ENCODE measurements around the gene PAQR3.

The PAQR3 gene

DNA sequence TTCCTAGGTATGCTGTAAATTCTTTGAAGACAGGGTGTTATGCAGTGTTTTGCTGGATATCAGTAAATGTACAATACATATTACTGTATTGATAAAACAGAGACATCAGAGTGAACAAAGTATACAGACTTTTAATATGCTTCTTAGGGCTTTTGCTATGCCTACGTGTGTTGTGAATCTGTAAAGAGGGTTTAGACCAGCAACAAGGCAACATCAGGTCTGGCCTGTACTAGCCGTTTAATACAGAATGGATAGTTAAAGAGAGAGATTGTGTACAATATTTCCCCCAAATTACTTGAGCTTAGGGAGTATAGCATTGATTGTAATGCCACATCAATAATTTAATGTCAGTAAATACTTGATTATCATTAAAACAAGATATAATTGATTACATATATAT lies 75.2 kb downstream of the PAQR3 start:
- no peaks in the 10 kb centered on the region for H3K4me1 Mint-ChIP-seq (ENCODE audit: low read depth)

GRCh38 chr4:78863254-78863869 lies 75.9 kb downstream of the PAQR3 start:
- no peak overlapping the region for H3K27ac Mint-ChIP-seq
- H3K4me3 Mint-ChIP-seq: no peak overlapping the region

More for the DNA sequence above, 75.2 kb downstream of the PAQR3 start:
- Mint-ChIP-seq H3K27ac (no peak overlapping the region), H3K27me3 (no peaks in the 10 kb centered on the region), H3K4me3 (no peak overlapping the region), H3K36me3 (ENCODE audit: low read depth) (peaks cover 89% of the 10 kb centered on the region), H3K9me3 (no peaks in the 10 kb centered on the region)
- intact Hi-C loops (cut with micrococcal nuclease): loop anchor here (2.0 kb wide), 1 partner anchor 251 kb away; no protein-coding TSS in a partner anchor

GRCh38 chr4:78862314-78862737 lies 76.9 kb downstream of the PAQR3 start:
- Mint-ChIP-seq H3K9me3 (no peaks in the 10 kb centered on the region), H3K27ac (no peak overlapping the region), H3K27me3 (no peaks in the 10 kb centered on the region), H3K4me1 (ENCODE audit: low read depth) (no peaks in the 10 kb centered on the region), H3K4me3 (no peak overlapping the region), H3K36me3 (ENCODE audit: low read depth) (peaks cover 78% of the 10 kb centered on the region)
- intact Hi-C loops (cut with micrococcal nuclease): no loop called here

More at GRCh38 chr4:78863254-78863869, 75.9 kb downstream of the PAQR3 start:
- intact Hi-C loops (cut with micrococcal nuclease): no loop called here
- Mint-ChIP-seq H3K27me3 (no peaks in the 10 kb centered on the region), H3K4me1 (ENCODE audit: low read depth) (no peaks in the 10 kb centered on the region), H3K9me3 (no peaks in the 10 kb centered on the region), H3K36me3 (ENCODE audit: low read depth) (peaks cover 82% of the 10 kb centered on the region)
